Stimulated activated CD4-positive, alpha-beta T cell treated with anti-CD3 and anti-CD28 coated beads, Interleukin-1b, Interleukin-23, amount 100 ng/mL, for 48 hours (primary cell): Measurements from ENCODE around the gene SEZ6.

Experiments used
- DNase-seq: peaks from one replicate; pipeline ENCODE4 v3.0.0-alpha.2; 2020

The SEZ6 gene

DNA sequence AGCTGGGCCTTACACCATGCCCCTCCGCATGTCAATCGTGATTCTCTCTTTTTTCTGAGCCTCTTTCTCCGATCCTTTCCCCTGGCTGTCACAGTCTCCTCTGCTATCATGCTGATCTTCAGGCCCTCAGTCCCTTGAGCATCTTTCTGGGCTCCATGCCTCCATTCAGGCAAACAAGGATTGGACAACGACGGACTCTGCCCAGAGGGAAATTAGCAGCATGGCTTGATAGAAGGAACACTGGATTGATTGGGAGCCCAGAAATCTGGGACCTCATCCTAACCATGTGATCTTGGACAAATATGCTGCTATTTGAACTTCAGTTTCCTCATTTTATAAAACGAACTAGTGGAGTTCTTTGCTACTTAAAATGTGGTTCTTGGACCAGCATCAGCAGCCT lies 35.0 kb downstream of the SEZ6 start:
- DNase-seq = no peak

DNA sequence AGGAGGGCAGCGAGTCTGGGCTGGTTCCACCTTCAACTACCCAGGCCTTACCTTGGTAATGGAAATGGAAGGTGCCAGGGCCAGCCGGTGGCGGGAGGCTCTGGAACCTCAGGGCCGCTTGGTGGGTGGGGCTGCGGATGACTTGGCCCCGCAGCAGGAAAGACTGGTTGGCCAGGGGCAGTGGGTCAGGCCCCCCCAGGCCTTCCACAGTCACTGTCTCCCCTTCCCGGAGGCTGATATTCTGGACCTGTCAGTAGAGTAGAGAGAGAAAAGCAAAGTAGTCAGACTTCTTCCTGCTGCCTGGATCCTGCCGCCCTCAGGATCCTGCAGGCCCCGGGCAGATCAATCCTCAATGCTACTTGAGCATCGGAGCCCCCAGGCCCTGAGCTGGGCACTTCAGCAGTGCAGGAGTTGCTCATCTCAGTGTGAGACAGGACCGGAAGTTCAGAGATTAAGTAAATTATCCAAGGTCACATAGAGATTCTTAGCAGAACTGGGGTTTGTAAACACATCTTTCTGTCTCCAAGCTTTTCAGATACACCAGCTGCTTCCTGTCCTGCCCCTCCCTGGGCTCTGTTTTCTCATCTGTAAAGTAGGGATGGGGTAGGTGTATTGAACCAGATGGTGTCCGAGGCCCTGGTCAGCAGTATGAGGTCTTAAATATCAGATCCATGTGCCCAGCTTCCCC lies 36.0 kb downstream of the SEZ6 start:
- DNase-seq = no peak

DNA sequence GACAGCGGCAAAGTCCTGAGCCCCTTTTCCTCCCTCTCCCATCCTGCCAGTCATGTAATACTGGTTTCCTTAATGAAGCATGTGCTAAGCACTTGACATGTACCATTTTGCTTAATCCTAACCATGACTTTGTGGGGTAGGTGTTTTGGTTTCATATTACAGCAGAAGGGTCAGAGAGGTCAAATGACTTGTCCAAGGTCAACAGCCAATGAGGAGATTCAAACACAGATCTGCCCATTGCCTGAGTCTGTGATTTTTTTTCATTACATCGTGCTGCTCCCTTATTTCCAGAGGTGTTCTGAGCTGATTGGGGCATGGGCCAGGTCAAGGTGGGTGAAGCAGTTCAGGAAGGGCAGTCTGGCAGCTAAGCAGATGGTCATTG lies 36.9 kb downstream of the SEZ6 start:
- DNase-seq = no peak

DNA sequence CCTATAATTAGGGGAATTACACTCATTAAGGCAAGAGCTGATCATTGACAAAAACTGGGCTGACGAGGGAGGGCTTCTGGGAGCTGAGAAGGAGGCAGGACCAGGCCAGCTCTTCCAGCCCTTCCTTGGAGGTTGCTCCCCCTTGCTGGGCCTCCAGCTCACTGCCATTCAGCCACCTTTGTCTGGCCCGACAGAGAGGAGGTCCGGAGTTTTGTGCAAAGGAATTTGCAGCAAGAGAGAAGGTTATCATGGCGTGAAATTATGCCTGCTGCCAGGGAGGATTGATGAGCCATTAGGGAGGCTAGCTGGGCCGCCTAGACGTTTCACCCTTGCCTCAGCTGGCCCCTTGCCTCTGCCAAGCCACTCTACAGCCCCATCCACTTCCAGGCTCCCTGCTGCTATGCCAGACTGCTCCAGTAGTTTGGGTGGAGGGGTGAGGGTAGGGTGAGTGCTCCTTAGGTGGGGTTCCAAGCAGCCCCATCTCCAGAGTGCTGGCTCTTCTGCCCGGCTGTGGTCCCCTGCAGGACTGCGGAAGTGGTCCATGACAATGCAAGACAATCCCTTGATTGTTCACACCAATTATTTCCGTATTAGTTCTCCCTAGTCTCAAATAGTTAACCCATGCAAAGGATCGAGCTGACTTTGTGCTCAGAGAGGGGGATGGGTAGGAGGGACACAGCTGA lies 37.5 kb downstream of the SEZ6 start:
- DNase-seq = no peak

DNA sequence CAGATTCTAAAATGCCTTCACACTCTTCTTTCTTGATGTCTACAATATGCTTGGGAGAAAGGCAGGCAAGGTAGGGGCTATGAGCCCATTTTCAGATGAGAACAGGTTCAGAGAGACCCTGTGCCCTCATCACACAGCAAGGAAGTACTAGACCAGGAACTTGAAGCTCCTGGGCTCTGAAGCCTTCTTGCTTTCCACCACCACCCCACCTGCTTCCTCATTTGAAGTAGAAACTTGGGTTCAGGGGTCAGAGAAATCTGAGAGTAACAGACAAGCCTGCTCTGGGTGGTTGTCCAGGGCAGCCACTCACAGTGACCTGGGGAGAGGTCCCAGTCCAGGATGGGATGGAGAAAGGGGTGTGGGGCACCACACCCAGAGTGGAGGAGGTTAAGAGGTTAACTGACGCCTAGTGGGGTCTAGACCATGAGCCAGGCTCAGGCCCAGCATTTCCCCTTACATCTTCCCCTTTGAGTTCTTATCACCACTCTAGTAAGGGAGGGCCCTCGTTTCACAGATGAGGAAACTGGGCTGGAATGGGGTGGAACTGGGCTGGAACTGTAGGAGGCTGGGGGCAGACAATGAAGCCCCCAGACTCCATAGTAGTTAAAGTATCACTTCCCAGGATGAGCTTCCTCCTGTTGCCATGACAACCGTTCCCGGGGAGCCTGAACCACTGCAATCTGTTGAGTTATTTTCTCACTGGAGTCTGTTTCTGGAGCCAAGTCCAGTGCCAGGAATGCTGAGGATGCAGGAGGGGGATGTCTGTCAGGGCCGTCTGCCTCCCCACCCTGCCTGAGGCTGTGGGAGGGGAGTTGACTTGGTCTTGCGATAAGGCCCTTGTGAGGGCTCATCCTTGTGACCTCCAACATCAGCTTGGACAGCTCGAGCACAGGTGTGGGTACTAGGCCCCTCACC lies 38.4 kb downstream of the SEZ6 start:
- no peak for DNase-seq

DNA sequence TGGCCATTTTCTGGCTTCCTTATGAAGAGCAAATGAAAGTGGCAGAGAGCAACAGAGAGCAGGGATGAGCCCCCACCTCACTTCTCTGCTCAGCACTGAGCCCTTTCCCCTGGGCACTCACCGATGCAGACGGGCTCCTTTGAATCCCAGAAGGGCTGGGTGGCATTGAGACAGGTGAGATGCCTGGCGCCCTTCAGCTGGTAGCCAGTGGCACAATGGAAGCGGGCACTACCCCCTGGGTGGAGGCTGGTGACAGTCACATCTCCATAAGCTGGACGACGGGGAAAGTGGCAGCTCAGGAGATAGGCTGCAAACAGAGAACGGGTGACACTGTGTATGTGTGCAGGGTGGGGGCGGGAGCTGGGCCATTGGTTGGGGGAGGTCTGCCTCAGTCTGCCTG lies 42.0 kb downstream of the SEZ6 start:
- DNase-seq = no peak

DNA sequence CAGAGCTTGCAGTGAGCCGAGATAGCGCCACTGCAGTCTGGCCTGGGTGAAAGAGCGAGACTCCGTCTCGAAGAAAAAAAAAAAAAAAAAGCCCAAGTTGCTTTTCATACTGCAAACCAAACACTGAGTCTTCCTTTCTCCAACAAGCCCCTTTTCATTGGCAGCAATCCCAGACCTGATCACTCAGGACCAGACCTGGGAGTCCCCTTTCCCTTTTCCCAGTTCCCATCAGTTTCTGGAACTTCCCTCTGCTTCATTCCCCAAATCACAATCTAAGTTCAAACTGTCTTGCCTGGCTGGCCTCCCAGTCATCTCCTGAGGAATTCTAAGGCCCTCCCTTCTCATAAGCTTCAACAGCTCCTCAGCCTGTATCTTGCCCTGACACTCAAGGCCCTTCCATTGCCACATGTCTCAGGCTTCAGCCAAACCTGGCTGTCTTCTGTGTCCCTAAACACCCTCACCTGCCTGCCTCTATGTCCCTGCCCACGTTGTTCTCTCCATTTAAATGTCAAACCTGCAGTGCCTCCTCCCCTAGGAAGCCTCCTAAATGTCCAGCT lies 42.7 kb downstream of the SEZ6 start:
- no peak for DNase-seq

DNA sequence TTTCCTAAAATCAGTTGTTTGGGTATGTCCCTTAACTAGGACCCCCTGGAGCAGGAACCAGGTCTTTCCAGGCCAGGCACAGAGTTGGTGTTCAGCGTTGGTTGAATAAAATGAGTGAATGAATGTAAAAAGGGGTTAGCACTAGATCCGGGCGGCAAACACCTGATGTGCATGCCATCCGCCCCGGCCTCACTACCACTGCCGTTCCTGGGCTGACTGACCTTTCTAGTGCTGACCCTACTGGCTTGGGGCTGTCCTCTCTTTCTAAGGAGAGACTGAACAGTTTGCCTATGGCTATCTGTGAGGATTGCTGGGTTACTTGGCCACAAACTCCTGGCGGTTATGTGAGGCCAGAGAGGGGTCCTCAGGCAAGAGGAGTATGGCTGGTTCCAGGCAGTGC lies 44.4 kb downstream of the SEZ6 start:
- no peak for DNase-seq

DNA sequence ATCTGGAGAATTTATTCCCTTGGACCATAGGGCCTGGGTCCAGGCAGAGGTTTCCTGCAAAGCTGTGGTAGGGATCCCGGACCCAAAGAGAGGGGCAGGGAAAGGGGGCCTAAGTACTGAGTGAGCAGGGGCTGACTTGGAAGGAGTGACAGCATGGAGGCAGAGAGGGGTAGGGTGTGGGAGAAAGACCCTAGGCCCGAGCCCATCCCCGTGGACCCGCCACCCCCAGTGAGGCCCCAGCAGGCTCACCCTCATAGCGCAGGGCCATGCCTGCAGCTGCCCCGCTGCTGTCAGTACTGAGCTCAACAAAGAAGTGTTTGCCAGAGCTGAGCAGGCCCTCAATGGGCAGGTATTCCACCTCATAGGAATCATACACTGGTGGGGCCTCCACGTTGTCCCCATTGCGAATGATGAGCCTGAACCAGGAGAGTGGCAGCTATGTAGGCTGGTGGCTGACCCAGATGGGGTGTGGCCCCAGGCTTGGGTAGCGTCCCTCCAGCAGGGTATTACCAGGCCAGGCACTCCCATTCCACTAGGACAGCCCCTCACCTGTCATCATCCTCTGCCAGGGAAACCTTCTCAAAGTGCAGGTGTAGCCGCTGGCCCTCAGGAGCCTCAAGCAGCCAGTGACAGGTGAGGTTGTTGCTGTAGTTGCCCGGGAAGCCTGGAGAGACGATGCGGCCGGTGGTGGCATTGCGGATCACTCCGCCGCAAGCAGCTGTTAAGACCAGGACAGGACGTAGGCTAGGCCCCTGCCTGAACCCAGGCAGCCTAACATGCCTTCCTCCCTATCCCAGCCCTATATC lies 45.4 kb downstream of the SEZ6 start:
- DNase-seq = no peak

DNA sequence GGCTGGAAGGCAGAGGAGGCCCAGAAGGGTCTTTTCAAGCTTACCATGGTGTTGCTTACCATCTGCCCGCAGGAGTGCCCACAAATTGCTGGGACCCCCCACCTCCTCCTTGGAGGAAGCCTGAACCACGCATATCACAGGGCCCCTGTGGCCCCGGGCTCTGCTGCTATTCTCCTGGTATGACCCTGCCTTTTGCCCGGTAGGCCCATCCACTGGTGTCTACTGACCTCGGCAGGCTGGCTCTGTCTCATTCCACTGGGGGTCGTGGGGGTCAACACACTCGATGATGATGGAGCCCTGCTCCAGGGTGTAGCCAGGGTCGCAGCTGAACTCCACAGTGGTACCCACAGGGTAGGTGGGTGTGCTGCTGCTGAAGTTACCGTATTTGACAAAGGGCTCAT lies 46.4 kb downstream of the SEZ6 start:
- DNase-seq = no peak

DNA sequence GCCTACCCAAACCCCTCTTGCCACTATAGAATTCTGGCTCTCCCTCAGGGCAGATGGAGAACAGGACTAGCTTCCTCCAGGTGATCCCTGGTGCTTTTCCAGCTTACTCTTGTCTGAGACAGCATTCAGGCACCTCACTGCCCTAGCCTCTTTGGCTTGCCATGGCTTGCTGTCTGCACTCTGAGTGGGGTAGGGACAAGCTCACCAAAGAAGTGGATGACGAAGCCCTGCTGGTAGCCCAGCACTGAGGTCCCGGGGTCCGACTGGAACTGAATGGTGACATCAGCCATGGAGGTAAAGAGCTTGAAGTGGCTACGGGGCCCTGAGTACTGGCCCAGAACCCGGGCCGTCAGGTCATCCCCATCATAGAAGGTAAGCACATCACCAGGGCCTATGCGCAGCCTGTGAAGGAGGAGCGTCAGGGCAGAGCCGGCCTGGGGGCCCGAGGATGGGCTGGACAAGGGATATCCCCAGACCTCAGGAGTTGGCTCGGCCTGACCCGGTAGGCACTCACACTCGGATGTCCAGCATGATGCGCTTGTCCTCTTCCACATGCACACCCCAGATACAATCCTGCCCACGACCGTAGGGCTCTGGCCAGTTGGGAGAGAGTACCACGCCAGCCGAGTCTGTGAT lies 46.9 kb downstream of the SEZ6 start:
- no peak for DNase-seq

DNA sequence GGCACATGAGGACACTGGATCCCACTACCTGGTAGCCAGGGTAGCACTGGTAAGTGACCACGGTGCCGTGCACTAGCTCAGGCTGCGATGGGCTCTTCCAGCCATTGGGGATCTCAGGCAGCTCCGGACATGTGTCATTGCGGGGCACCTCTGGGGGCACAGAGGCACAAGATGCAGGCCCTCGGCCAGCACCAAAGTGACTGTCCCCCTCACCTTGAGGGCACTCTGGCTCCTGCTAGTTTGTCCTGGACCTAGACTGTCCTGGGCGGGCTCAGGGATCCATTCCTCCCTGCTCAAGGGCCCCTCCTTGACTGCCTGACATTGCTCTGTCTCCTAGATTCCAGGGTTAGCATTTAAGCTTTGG lies 47.9 kb downstream of the SEZ6 start:
- DNase-seq = no peak

DNA sequence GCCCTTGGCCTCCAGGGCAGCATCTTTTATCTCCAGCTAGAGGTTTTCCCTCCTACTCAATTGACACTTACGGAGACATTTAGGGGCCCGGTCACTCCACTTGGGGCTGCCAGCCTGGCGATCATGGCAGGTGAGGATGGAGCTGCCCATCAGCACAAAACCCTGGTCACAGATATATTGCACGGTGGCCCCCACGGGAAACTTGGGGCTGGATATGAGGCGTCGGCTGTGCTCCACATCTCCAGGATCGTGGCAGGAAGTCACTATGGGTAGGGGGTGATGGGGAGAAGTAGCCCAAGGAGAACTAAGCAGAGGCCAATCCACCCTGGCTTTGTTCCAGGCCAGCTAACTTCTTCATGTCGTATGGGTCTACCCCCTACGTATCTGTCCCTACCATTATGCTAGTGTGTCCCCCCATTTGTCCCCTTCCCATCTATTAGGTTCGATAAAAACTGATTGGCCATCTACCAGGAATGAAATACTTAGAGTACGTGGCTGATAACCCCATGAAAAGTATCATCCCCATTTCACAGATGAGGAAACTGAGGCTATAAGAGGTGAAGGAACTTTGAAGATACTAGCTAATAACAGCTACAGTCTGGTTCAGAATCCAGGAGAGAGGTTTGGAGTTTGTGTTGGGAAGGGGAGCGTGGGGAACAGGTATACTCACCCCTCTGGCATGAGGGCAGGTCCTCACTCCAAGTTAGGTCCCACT lies 48.4 kb downstream of the SEZ6 start:
- no peak for DNase-seq

DNA sequence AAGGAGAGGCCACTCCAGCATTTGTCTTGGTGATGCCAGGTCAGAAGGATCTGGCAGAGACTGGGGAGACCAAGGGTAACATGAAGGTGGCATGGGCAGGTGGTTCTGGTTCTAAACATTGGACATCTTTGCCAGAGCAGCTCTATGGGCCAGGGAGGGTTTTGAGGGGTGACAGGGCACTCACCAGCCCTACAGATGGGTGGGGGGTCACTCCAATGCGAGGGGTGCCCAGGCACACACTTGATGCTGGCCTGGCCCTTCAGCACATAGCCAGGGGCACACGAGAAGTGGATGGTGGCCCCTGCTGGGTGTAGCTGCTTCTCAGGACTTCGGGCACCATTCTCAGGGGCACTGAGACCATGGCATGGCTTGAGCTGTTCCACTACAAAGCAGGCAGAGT lies 49.0 kb downstream of the SEZ6 start:
- DNase-seq = no peak

DNA sequence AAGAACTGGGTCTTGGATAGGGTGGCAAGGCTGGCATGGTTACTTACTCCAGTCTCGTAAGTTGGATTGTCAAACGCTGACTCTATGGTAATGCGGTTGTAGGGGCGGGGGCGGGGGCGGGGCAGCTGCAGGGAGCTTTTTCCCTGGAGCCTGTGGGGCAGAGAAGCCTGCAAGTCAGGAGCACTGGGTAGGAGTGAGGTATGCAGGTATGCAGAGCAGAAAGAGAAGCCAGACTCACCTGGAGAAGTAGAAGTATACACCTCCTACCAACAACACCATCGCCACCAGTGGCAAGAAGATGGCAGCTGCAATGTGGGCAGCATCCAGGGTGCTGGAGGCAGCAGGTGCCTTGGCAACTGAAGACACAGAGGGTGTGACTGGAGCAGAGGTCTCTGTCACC lies 49.7 kb downstream of the SEZ6 start:
- DNase-seq = no peak

DNA sequence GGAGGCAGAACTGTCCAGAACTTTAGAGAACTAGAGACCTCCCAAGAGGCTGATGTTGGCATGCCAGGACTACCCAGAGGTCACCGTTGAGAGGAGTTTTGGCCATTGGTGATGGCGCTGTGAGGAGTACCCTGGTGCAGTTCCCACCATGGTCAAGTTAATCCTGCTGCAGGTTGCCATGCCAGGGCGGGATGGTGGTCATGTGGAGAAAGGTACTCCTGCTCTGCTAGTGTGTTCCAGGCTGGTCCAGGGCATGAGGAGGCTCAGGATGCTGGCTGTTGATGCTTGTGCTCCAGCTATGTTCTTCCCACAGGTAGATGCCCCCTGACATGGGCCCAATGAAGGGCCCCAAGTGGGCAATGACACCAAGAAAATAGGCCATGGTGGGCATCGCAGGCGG lies 50.4 kb downstream of the SEZ6 start:
- DNase-seq = no peak

DNA sequence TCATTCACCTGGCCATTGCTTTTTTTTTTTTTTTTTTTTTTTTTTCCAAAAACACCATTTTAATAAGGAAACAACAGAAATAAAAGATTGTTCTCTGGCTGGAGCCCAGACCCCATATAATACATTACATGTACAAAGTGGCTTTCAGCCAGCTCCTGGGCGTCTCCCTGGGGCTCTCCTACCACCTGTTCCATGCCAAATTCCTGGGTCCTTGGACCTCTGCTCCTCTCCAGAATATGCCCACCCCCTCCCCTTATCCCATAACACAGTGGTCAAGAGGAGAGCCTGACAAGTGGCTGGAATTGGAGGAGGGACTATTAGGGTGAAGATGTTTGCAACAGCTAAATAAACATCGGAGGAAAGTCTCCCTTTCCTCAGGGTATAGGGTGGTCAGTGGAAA lies 50.9 kb downstream of the SEZ6 start:
- no peak for DNase-seq

DNA sequence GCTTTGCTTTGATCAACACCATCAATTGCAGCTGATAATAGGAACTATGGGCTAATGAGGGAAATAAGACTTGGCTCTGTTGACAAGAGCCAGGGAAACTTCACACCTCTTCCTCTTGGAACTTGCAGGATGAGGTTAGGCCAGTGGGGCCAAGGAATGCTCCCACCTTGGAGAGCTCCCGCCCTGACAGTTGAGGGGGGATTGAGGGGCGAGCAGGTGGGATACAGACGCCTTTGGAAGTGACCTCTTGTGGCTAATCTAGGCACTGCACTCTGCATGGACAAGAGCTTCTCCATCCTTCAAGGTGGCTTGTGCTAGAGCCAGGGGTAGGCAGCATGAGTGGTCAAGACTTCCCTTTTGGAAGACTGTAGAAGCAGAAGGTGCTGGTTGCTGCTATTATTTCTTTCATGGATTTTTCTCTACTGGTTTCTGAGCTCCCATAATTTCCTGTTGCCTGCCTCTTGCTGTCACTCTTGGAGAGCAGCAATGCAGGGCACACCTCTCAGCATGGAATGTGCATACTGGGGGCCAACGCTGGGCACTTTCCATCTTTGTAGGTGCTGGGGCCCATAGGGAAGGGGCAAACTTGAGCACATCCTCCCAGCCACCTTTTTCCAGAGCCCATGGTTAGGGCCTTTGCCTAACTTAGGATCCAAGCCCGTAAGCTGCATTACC lies 52.3 kb downstream of the SEZ6 start:
- DNase-seq = peak; percentile 28

DNA sequence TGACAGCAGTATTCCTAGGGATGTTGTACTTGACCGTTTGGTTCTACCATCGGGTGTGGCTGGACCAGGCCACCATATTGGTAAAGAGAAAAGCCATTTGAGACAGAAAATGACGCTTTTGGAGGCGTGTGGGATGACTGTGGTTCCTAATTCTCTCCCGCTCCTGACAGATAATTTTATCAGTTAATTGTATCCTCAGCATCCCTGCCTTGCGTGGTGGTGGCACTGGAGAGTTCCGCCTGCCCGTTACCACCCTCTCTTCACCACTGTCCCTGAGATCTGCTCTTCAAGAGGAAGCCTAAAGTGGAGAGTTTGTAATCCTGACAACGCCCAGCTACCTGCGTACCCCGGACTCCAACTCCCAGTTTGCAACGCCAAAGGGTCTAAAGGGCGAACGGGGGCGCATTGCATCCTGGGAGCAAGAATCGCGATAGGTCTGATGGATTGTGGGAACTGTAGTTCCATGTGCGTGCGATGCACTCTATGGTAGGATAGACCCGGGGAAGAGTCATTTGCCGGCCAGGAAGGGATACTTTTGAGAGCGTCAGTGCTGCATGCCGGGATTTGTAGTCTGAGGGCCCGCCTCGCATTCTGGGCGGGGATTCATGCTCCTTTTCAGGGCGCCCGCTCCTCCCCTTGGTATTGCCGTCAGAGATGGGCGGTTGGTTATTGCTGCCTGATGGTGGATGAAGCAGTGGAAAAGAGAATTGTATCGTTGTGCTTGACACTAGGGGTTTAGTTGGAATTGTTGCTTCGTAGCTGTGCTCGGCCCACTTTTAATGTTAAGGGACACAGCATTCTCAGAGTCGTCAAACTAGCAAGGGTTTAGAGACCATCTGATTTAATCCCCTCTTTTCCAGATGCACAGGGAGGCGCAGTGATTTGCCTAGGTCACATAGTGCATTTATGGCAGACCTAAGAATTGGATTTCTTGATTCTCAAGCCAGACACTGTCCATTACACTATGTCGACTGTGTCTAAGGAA lies 53.5 kb downstream of the SEZ6 start:
- DNase-seq = peak; percentile 96
